HL-60 (cell line): ENCODE results near the gene FRZB.

Experiments
- DNase-seq, 2 experiments: peaks; one replicate each; pipeline ENCODE4 v3.0.0-alpha.2; 2010 to 2020; ENCODE audit warnings: low read depth in 1 of 2, low spot score in 1 of 2
- H3K27ac ChIP-seq: fragments of 250-450 bp; sonication (Bioruptor Pico); replicated peaks from 2 replicates; pipeline ENCODE4 v1.5.1; 2020; ENCODE audit warnings: mild to moderate bottlenecking, moderate library complexity
- H3K27me3 ChIP-seq: fragments of 250-450 bp; sonication (Bioruptor Pico); 2 replicates; pipeline ENCODE4 v1.5.1; 2021; ENCODE audit warnings: mild to moderate bottlenecking, moderate library complexity; ENCODE audit not compliant: insufficient read depth, poor library complexity, severe bottlenecking
- H3K4me3 ChIP-seq: replicated peaks from 2 replicates; pipeline ENCODE4 v1.5.1; 2011; ENCODE audit warnings: mild to moderate bottlenecking, control low read depth, low read length; ENCODE audit not compliant: insufficient read depth
- CTCF ChIP-seq: IDR thresholded peaks from one replicate; pipeline ENCODE4 v1.5.1; 2011; ENCODE audit warnings: low read length, control low read depth, inconsistent platforms; ENCODE audit not compliant: insufficient read depth
- GABPA ChIP-seq: IDR thresholded peaks from 2 replicates; pipeline ENCODE4 v1.6.1; 2012; ENCODE audit warnings: low read depth
- POLR2AphosphoS5 ChIP-seq: IDR thresholded peaks from 2 replicates; pipeline ENCODE4 v1.6.1; 2012; ENCODE audit warnings: low read depth
- REST ChIP-seq: IDR thresholded peaks from 2 replicates; pipeline ENCODE4 v1.6.1; 2012; ENCODE audit warnings: low read depth; ENCODE audit not compliant: insufficient replicate concordance
- SPI1 ChIP-seq: IDR thresholded peaks from 2 replicates; pipeline ENCODE4 v1.6.1; 2012; ENCODE audit warnings: low read depth, mild to moderate bottlenecking, borderline replicate concordance

The FRZB gene

GRCh38 chr2:182824056-182824766 is 42.2 kb downstream of the FRZB start:
- Histone ChIP-seq H3K27me3 (no peaks in the 10 kb centered on the region), H3K4me3 (no peak overlapping the region), H3K27ac (no peak overlapping the region)
- no peak for DNase-seq
- TF ChIP-seq GABPA (no peak), SPI1 (no peak), CTCF (no peak), POLR2AphosphoS5 (no peak), REST (no peak)

- no peak overlapping the region for H3K4me3 ChIP-seq
- H3K27me3 ChIP-seq, result no peaks in the 10 kb centered on the region
- no peak for TF ChIP-seq REST
- no peak for TF ChIP-seq CTCF
- no peak for TF ChIP-seq SPI1
- TF ChIP-seq GABPA, result no peak
- no peak for TF ChIP-seq POLR2AphosphoS5
- H3K27ac ChIP-seq, result no peak overlapping the region
- no peak for DNase-seq
Observed at GRCh38 chr2:182822733-182823132, 43.7 kb downstream of the FRZB start.

- DNase-seq, result no peak
- TF ChIP-seq POLR2AphosphoS5 (no peak), GABPA (no peak), SPI1 (no peak), CTCF (no peak), REST (no peak)
- Histone ChIP-seq H3K4me3 (no peak overlapping the region), H3K27ac (no peak overlapping the region), H3K27me3 (no peaks in the 10 kb centered on the region)
Observed at GRCh38 chr2:182821182-182821581, 45.3 kb downstream of the FRZB start.
